Stomach (tissue), 4 donors: ENCODE results near the gene PIAS3.

Experiments
- EP300 ChIP-seq: sonication (generic); formaldehyde crosslinking; IDR thresholded peaks from one replicate; pipeline ENCODE4 v1.6.1; 2017; ENCODE audit warnings: antibody characterized with exemption
- POLR2A ChIP-seq, 4 donors: fragments of 450-650 bp; IDR thresholded peaks; one replicate each; pipeline ENCODE4 v1.6.1; 2016; ENCODE audit warnings: antibody characterized with exemption in 4 of 4, control low read depth in 2 of 4, mild to moderate bottlenecking in 1 of 4, moderate library complexity in 1 of 4
- POLR2AphosphoS5 ChIP-seq, 3 donors: sonication (generic); formaldehyde crosslinking; IDR thresholded peaks; one replicate each; pipeline ENCODE4 v1.6.1; 2016; ENCODE audit warnings: antibody characterized with exemption in 3 of 3
- TF ChIP-seq, protein P1 (sequence below), 7 experiments: fragments of 450-650 bp in 4 of 7; fragments of 200-600 bp in 3 of 7; sonication (generic) in 3 of 7; IDR thresholded peaks; one replicate each; pipeline ENCODE4 v1.5.1; 2016 to 2019; ENCODE audit warnings: antibody characterized with exemption in 7 of 7, control low read depth in 2 of 7, mild to moderate bottlenecking in 1 of 7

DNA sequence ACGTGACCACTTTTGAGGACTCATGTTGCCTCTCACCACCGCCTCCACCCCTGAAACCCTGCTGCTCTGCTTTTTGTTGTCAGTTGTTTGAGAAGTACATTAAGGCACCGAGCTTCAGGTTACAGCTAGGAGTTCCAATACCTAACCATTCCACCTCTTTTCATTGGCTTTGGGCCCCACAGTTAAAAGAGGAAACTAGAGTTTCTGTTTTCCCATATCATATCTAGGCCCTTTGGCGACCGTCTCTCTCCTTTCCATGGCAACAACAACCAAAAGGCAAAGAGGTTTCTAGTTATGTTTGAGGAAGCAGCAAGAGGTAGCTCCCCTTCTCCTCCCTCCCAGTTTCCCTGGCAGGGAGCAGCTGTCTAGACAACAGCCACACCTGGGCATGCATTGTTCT is 20.9 kb upstream of the PIAS3 start:
- TF ChIP-seq, protein P1, sequence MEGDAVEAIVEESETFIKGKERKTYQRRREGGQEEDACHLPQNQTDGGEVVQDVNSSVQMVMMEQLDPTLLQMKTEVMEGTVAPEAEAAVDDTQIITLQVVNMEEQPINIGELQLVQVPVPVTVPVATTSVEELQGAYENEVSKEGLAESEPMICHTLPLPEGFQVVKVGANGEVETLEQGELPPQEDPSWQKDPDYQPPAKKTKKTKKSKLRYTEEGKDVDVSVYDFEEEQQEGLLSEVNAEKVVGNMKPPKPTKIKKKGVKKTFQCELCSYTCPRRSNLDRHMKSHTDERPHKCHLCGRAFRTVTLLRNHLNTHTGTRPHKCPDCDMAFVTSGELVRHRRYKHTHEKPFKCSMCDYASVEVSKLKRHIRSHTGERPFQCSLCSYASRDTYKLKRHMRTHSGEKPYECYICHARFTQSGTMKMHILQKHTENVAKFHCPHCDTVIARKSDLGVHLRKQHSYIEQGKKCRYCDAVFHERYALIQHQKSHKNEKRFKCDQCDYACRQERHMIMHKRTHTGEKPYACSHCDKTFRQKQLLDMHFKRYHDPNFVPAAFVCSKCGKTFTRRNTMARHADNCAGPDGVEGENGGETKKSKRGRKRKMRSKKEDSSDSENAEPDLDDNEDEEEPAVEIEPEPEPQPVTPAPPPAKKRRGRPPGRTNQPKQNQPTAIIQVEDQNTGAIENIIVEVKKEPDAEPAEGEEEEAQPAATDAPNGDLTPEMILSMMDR (IDR thresholded peaks at IDR 0.05), result no peak
- TF ChIP-seq EP300, result no peak
- no peak for TF ChIP-seq POLR2A (IDR thresholded peaks at IDR 0.05)
- no peak for TF ChIP-seq POLR2AphosphoS5 (IDR thresholded peaks at IDR 0.05)
